ENCODE measurements around the gene ZNF554.
A peak's percentile ranks its signal among the peaks of the same experiment; 100 is the strongest.
"Not testable (repeated sequence)": the region's sequence is repeated elsewhere in the genome, so short reads cannot be mapped to it uniquely, and the experiment has no call there.

ZNF554 gene

DNA sequence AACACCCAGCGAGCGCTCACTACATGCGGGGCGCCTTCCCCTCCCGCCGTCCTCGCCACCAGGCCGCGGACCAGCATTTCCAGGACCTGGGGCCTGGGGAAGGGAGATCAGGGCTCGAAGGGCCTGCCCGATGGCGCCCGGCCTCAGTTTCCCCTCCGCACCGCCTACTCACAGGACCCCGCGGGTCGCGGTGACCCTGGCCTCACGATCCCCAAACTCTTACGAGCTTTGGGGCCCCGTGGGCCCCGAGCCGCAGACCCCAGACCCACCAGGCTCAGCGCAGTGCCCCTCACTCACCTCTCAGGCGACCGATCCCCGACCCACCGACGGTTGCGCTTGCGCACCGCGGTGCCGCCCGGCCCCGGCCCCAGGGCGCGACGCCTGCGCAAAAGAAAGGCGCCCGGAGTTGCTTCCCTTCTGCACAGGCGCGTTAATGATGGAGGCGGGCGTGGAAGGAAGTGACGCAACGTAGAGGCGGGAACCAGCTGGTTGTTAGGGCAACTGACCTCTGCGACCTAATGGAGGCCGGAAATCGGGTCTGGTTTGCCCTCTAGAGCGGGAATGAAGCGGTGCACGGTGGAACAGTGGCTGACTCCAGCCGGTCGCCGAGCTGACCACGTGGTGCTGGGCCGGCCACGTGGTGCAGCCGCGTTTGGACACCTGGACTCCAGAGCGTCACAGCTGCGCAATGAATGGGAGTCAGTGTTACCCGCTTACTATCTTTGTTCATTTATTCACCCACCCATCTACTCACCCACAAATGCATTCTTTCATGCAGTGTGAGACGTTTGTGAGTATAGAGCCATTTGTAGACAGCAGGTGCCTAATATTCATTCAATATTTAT, 36.5 kb upstream of the ZNF554 start, which contains the start of gene SGTA:
Gene SGTA, minus strand, starts transcription at position 338 of the 845 bp plus-strand sequence. CDS start 14,205 bp downstream, outside the sequence.
- no peak for TF ChIP-seq ZNF274 (IDR thresholded peaks at IDR 0.05; ENCODE audit: low read depth, low read length)
- peak within 1 kb of the TSS; percentile 63 for H3K4me3 ChIP-seq (ENCODE audit: low read length)

DNA sequence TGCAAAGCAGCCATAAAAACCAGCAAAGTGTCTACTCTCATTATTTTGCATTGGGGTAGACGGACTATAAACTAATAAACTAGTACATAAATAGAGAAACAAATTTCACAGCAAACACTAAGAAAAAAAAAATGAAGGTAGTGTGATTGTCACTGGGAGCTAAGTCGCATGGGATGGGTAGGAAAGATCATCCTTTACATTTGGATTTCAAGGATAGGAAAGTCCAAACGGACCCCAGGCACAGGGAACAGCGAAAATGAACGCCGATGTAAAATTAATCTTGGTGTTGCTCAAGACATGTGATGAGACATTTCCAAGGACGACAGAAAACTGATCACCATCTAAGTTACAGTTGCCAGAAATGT, 35.9 kb upstream of the ZNF554 start:
- H3K4me3 ChIP-seq (ENCODE audit: low read length) = no peak overlapping the region
- TF ChIP-seq ZNF274 (IDR thresholded peaks at IDR 0.05; ENCODE audit: low read depth, low read length) = no peak

DNA sequence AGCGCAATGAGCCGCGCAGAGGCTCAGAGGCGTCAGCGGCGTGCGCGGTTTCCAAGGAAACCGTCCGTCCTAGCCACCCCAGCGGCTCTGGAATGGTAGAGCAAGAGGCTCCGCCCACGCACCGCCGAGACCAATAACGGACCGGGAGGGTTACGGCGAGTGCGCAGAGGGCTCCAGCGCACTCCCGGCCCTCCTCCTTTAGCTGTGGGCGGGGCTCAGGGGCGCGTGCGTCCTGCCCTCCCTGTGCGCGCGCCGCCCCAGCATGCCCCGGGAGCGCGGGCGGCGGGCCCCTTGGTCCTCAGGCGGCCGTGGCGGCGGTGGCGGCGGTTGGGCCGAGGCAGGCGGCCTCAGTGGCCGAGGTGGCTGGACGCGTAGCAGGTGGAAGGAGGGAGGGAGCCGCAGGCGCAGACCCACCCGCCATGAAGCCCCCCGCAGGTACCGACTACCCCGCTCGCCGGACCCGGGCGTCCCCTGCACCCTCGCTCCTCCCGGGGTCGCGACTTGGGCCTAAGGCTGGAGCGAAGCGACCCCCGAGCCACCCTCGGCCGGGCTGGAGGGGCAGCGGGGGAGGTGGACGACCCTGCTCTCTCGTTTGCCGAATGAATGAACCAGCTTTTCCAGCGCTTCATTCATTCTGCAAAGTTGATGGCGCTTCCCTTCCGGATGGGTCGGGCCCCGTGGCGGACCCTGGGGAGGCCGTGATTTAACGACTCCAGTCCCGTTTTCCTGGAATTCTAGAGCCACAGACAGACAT, 34.2 kb upstream of the ZNF554 start, which contains the start of gene THOP1:
Gene THOP1, plus strand, starts transcription at position 260 of the 754 bp plus-strand sequence. Its CDS starts 160 bp downstream, at position 420.
- peak within 1 kb of the TSS; percentile 94 for H3K4me3 ChIP-seq (ENCODE audit: low read length)
- no peak for TF ChIP-seq ZNF274 (IDR thresholded peaks at IDR 0.05; ENCODE audit: low read depth, low read length)

DNA sequence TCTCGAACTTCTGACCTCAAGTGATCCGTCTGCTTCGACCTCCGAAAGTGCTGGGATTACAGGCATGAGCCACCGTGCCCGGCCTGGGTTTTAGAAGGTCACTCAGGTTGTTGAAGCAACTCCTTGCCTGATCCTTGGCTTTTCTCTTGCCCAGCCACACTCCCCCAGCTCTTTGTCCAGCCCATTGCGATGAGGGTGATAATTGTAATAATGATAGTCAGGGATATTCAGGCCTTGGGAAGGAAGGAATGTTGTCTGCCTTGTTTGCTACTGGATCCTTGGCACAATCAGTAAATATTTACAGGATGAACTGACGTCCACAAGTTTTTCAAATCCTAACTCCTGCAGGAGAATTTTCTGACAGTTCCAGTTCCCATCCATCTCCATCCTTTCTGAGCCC, 32.6 kb upstream of the ZNF554 start:
- no peak overlapping the region for H3K4me3 ChIP-seq (ENCODE audit: low read length)
- no peak for TF ChIP-seq ZNF274 (IDR thresholded peaks at IDR 0.05; ENCODE audit: low read depth, low read length)

DNA sequence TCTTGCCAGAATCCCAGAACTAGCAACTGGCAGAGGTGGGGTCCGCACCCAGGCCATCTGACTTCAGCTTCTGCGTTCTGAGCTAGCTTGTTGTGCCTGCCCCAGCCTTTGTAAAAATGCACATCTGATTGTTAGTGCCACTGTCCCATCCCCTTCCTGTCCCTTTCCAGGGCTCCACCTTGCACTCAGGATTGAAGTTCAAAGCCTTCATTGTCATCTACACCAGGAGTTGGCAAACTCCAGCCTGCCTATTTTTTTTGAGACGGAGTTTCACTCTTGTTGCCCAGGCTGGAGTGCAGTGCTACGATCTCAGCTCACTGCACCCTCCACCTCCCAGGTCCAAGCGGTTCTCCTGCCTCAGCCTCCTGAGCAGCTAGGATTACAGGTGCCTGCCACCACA, 31.4 kb upstream of the ZNF554 start:
- H3K4me3 ChIP-seq (ENCODE audit: low read length) = no peak overlapping the region
- TF ChIP-seq ZNF274 (IDR thresholded peaks at IDR 0.05; ENCODE audit: low read depth, low read length) = no peak

DNA sequence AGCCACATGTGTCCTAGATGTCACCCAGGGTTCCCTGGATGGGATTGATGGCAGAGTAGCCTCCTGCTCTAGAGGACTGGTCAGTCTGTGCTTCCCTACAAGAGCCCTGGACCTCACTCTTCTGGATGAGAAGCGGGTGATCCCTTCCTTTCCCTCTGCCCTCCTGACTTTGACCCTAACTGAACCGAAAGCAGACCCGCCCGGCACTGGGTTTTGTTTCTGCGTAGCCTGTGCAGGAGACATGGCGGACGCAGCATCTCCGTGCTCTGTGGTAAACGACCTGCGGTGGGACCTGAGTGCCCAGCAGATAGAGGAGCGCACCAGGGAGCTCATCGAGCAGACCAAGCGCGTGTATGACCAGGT, 29.5 kb upstream of the ZNF554 start:
- TF ChIP-seq ZNF274 (IDR thresholded peaks at IDR 0.05; ENCODE audit: low read depth, low read length) = no peak

DNA sequence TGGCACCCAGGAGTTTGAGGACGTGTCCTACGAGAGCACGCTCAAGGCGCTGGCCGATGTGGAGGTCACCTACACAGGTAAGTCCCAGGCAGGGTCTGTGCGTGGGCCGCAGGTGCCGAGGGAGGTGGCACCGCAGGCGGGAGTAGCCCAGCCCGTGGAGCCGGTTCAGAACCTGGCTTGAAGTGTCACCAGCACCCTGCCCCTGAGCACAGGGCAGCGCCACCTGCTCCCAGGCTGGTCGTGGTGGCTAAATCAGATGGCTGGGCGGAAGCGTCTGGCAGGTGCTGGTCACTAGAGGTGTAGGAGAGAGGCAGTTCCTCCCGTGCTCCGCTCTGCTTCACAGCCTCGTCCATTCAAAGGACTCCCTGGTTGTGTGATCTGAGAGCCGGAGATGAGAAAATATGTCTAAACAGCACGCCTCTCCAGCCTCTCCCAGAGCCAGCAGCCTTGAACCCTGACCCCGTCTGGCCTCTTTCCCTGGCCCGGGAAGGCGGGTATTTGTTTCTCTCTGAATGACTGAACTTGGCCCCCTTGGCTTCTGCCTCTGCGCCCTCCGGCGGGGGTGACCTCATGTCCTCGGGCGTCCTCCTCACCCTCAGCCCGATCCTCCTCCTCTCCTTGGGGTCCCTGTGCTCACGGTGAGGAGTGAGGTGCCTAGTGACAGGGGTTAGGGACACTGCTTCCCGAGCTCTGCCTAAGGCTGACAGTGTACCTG, 29.0 kb upstream of the ZNF554 start:
- TF ChIP-seq ZNF274 (IDR thresholded peaks at IDR 0.05; ENCODE audit: low read depth, low read length) = no peak
- H3K4me3 ChIP-seq (ENCODE audit: low read length) = no peak overlapping the region

More for the DNA sequence above, 29.5 kb upstream of the ZNF554 start:
- no peak overlapping the region for H3K4me3 ChIP-seq (ENCODE audit: low read length)

DNA sequence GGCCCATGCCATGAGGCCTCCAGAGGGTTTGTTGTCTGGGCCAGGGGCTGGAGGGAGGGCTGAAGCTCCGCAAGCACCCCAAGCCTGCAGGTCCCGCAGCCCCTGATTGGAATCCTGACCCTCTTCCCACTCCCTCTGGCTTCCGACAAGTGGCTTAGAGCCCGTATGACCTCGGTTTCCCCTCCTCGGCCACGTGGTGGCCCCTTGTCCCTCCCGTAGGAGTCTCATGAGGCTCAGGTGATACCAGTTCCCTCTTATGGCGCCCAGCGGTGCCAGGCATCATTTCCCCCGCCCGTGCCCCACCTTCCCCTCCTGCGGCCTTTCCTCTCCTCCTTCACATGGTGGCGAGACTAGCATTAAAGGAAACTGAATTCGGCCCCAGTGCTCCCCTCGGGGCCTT, 28.2 kb upstream of the ZNF554 start:
- no peak for TF ChIP-seq ZNF274 (IDR thresholded peaks at IDR 0.05; ENCODE audit: low read depth, low read length)
- no peak overlapping the region for H3K4me3 ChIP-seq (ENCODE audit: low read length)

DNA sequence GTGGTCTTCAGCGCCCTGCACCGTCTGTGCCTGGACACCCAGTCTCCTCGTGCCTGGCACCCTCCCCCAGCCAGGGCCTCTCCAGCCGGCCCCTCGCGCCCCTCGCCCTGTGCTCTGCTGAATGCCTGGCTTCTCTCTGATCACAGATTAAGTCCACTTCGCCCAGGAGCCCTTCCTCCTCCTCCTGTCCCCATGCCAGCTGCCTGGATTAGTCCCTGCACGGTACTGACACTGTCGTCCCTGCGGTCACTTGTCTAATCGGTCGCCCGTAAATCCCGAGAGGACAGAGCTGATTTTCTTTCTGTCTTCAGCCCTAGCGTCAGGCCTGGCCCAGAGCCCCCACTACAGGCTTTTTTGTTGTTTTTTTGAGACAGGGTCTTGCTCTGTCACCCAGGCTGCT, 27.8 kb upstream of the ZNF554 start:
- no peak for TF ChIP-seq ZNF274 (IDR thresholded peaks at IDR 0.05; ENCODE audit: low read depth, low read length)
- H3K4me3 ChIP-seq (ENCODE audit: low read length) = no peak overlapping the region

DNA sequence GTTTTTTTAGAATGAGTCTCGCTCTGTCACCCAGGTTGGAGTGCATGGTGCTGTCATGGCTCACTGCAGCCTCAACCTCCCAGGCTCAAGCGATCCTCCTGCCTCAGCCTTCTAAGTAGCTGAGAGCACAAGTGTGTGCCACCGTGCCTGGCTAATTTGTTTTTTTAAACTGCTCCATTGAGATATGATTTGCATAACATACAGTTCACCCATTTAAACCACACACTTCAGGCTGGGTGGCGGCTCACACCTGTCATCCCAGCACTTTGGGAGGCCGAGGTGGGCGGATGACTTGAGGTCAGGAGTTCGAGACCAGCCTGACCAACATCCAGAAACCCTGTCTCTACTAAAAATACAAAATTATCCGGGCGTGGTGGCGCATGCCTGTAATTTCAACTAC, 27.0 kb upstream of the ZNF554 start:
- H3K4me3 ChIP-seq (ENCODE audit: low read length) = not testable (repeated sequence)

DNA sequence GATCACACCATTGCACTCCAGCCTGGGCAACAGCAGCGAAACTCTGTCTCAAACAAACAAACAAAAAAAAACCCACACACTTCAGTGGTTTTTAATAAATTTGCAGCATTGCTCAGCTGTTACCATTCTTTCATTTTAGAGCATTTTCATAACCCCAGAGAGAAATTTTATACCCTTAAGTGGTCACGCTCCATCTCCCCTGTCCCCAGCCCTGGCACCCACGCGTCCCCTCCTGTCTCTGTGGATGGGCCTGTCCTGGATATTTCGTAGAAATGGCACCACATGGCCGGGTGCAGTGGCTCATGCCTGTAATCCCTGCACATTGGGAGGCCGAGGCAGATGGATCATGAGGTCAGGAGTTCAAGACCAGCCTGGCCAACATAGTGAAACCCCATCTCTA, 26.5 kb upstream of the ZNF554 start:
- no peak overlapping the region for H3K4me3 ChIP-seq (ENCODE audit: low read length)
- no peak for TF ChIP-seq ZNF274 (IDR thresholded peaks at IDR 0.05; ENCODE audit: low read depth, low read length)

DNA sequence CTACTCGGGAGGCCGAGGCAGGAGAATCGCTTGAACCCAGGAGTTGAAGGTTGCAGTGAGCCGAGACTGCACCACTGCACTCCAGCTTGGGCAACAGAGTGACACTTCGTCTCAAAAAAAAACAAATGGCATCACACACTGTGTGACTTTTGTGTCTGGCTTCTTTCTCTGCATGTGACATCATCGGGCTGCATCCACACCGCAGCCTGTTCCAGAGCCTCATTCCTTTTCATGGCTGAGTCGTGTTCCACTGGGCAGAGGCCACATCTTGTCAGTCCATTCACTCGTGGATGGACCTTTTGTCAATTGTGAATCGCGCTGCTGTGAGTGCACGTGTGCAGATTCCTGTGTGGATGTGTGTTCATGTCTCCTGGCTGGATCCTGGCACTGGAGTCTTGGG, 26.1 kb upstream of the ZNF554 start:
- no peak for TF ChIP-seq ZNF274 (IDR thresholded peaks at IDR 0.05; ENCODE audit: low read depth, low read length)

DNA sequence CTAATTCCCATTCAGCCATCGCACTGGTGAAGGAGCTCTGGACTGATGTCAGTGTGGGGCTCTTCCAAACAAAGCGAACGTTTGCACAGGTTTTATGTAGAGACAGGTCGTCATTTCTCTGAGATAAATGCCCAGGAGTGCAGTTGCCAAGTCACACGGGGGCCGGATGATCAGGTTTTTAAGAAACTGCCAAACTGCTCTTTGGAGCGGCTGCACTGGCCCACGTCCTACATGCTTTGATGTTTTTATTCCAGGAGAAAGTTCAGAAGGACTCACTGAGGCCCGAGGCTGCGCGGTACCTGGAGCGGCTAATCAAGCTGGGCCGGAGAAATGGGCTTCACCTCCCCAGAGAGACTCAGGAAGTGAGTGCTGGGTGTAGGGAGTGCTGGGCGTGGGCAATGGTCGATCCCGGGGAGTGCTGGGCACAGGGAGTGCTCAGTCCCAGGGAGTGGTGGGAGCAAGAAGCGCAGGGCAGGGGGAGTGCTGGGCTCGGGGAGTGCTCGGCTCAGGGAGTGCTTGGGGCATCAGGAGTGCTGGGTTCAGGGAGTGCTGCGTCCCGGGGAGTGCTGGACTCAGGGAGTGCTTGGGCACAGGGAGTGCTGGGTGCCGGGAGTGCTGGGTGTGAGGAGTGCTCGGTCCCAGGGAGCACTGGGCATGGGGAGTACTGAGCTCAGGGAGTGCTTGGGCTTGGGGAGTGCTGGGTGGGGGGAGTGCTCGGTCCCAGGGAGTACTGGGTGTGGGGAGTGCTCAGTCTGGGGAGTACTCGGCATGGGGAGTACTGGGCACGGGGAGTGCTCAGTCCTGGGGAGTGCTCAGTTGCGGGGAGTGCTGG, 23.6 kb upstream of the ZNF554 start:
- H3K4me3 ChIP-seq (ENCODE audit: low read length) = no peak overlapping the region
- no peak for TF ChIP-seq ZNF274 (IDR thresholded peaks at IDR 0.05; ENCODE audit: low read depth, low read length)

More for the DNA sequence above, 26.1 kb upstream of the ZNF554 start:
- H3K4me3 ChIP-seq (ENCODE audit: low read length) = no peak overlapping the region

All from GM08714 (cell line).